SK-N-SH (cell line): ENCODE measurements around the gene MAT1A. TPM values are rescaled to one million over a fixed set of nuclear protein-coding genes. Genes with fewer than 3 reads are reported as not detected.

ENCODE experiments used
- CTCF ChIA-PET: fragments of 300-600, 350-600 bp; formaldehyde crosslinking; extraction: SDS; loops from one replicate; lab custom pipeline; 2021; lab: Yijun Ruan, JAX
- POLR2A ChIA-PET: fragments of 350-600 bp; sonication (Branson Sonifier 250); formaldehyde crosslinking; extraction: SDS; loops from one replicate; lab custom pipeline; 2020; ENCODE audit warnings: antibody characterized with exemption, inconsistent platforms; lab: Yijun Ruan, JAX
- DNase-seq: peaks from one replicate; pipeline ENCODE4 v3.0.0; 2012
- H2AFZ ChIP-seq: fragments of 200-600 bp; sonication (generic); 2 replicates; pipeline ENCODE4 v1.8.1; 2016; ENCODE audit warnings: antibody characterized with exemption, mild to moderate bottlenecking, low read depth
- H3F3A ChIP-seq: fragments of 200-600 bp; sonication (generic); replicated peaks from 2 replicates; pipeline ENCODE3; 2016; ENCODE audit warnings: antibody characterized with exemption, mild to moderate bottlenecking; ENCODE audit not compliant: insufficient read depth
- H3K27ac ChIP-seq, 2 experiments: fragments of 200-500 bp in 1 of 2; fragments of 200-600 bp in 1 of 2; sonication (Bioruptor generic) in 1 of 2; sonication (generic), shearing (Covaris generic) in 1 of 2; 2 replicates each; pipeline versions ENCODE4 v1.5.1 to v1.6.1; 2014 to 2016; ENCODE audit warnings: low read depth in 2 of 2, inconsistent platforms in 1 of 2, low read length in 1 of 2, mild to moderate bottlenecking in 1 of 2, mixed read lengths in 1 of 2
- H3K27me3 ChIP-seq: fragments of 200-600 bp; sonication (generic), shearing (Covaris generic); 2 replicates; pipeline ENCODE4 v1.6.1; 2016; ENCODE audit warnings: mixed run types; ENCODE audit not compliant: insufficient read depth
- H3K36me3 ChIP-seq, 2 experiments: fragments of 200-500 bp in 1 of 2; fragments of 200-600 bp in 1 of 2; sonication (Bioruptor generic) in 1 of 2; sonication (generic) in 1 of 2; replicated peaks in 1 of 2; 2 replicates each; pipeline versions ENCODE3 to v1.5.1; 2014 to 2016; ENCODE audit warnings: low read length in 1 of 2, mild to moderate bottlenecking in 1 of 2; ENCODE audit not compliant: insufficient read depth in 2 of 2, control insufficient read depth in 1 of 2
- H3K4me1 ChIP-seq, 2 experiments: fragments of 200-500 bp in 1 of 2; fragments of 200-600 bp in 1 of 2; sonication (Bioruptor generic) in 1 of 2; sonication (generic), shearing (Covaris generic) in 1 of 2; 2 replicates each; pipeline versions ENCODE4 v1.5.1 to v1.6.1; 2014 to 2016; ENCODE audit warnings: low read depth in 1 of 2, low read length in 1 of 2, mixed run types in 1 of 2; ENCODE audit not compliant: insufficient read depth in 2 of 2, control insufficient read depth in 1 of 2
- H3K4me2 ChIP-seq: fragments of 200-600 bp; sonication (generic), shearing (Covaris generic); 2 replicates; pipeline ENCODE4 v1.6.1; 2017; ENCODE audit warnings: mixed run types
- H3K4me3 ChIP-seq, 2 experiments: fragments of 200-500 bp in 1 of 2; fragments of 200-600 bp in 1 of 2; sonication (Bioruptor generic) in 1 of 2; sonication (generic), shearing (Covaris generic) in 1 of 2; 2 replicates each; pipeline versions ENCODE4 v1.5.1 to v1.8.1; 2014 to 2016; ENCODE audit warnings: low read depth in 2 of 2, inconsistent platforms in 1 of 2, low read length in 1 of 2, mild to moderate bottlenecking in 1 of 2, mixed read lengths in 1 of 2, moderate library complexity in 1 of 2
- H3K79me2 ChIP-seq: fragments of 200-600 bp; sonication (generic); 2 replicates; pipeline ENCODE4 v1.8.1; 2017; ENCODE audit warnings: mild to moderate bottlenecking; ENCODE audit not compliant: insufficient read depth
- H3K9ac ChIP-seq: fragments of 200-600 bp; sonication (generic); 2 replicates; pipeline ENCODE4 v1.6.1; 2017; ENCODE audit warnings: mixed run types
- H3K9me2 ChIP-seq: fragments of 200-600 bp; sonication (generic); 2 replicates; pipeline ENCODE4 v1.6.1; 2017; ENCODE audit warnings: mixed run types
- H3K9me3 ChIP-seq: fragments of 200-600 bp; sonication (generic); 2 replicates; pipeline ENCODE4 v1.6.1; 2017; ENCODE audit warnings: mixed run types, mild to moderate bottlenecking, moderate library complexity
- H4K20me1 ChIP-seq: fragments of 200-600 bp; sonication (generic); 2 replicates; pipeline ENCODE4 v1.6.1; 2017; ENCODE audit warnings: mild to moderate bottlenecking, mixed run types; ENCODE audit not compliant: insufficient read depth
- CHD2 ChIP-seq: fragments of 150-350 bp; IDR thresholded peaks from 2 replicates; pipeline ENCODE4 v1.6.1; 2018; ENCODE audit warnings: low read length; ENCODE audit not compliant: partially characterized antibody
- CTCF ChIP-seq: fragments of 200-600 bp; sonication (generic); IDR thresholded peaks from 2 replicates; pipeline ENCODE4 v1.6.1; 2017; ENCODE audit warnings: antibody characterized with exemption, mild to moderate bottlenecking, moderate library complexity
- FOSL2 ChIP-seq: IDR thresholded peaks from 2 replicates; pipeline ENCODE4 v1.4.0; 2012; ENCODE audit warnings: low read depth, mild to moderate bottlenecking, moderate library complexity, borderline replicate concordance
- FOXJ3 ChIP-seq: sonication (generic); formaldehyde crosslinking; IDR thresholded peaks from 2 replicates; pipeline ENCODE4 v1.5.1; 2020; ENCODE audit warnings: mild to moderate bottlenecking, missing genetic modification reagents
- GATA2 ChIP-seq: sonication (generic); formaldehyde crosslinking; IDR thresholded peaks from 2 replicates; pipeline ENCODE4 v1.5.0; 2020; ENCODE audit warnings: mild to moderate bottlenecking, missing genetic modification reagents
- IRF3 ChIP-seq: fragments of 150-350 bp; IDR thresholded peaks from 2 replicates; pipeline ENCODE4 v1.6.1; 2016; ENCODE audit warnings: mild to moderate bottlenecking, low read depth, low read length
- MEF2A ChIP-seq: IDR thresholded peaks from 2 replicates; pipeline ENCODE4 v1.4.0; 2012; ENCODE audit warnings: low read depth, borderline replicate concordance
- NFIC ChIP-seq: IDR thresholded peaks from 2 replicates; pipeline ENCODE4 v1.4.0; 2012; ENCODE audit warnings: borderline replicate concordance
- POLR2AphosphoS5 ChIP-seq: IDR thresholded peaks from 2 replicates; pipeline ENCODE4 v1.6.1; 2012; ENCODE audit warnings: low read depth, low read length
- RAD21 ChIP-seq: IDR thresholded peaks from 2 replicates; pipeline ENCODE4 v1.6.1; 2012; ENCODE audit warnings: mild to moderate bottlenecking, low read length
- RFX5 ChIP-seq: IDR thresholded peaks from 2 replicates; pipeline ENCODE4 v1.6.1; 2012; ENCODE audit warnings: mild to moderate bottlenecking, improper control_type of control experiment, low read length
- SIN3A ChIP-seq: IDR thresholded peaks from 2 replicates; pipeline ENCODE4 v1.6.1; 2012; ENCODE audit warnings: low read depth, mild to moderate bottlenecking, low read length, moderate library complexity, borderline replicate concordance
- SMC3 ChIP-seq: IDR thresholded peaks from 2 replicates; pipeline ENCODE4 v1.6.1; 2012; ENCODE audit warnings: low read depth, low read length, improper control_type of control experiment
- TEAD4 ChIP-seq: IDR thresholded peaks from 2 replicates; pipeline ENCODE4 v1.4.0; 2012; ENCODE audit warnings: mild to moderate bottlenecking, borderline replicate concordance; ENCODE audit not compliant: insufficient read depth
- USF1 ChIP-seq: IDR thresholded peaks from 2 replicates; pipeline ENCODE4 v1.4.0; 2012; ENCODE audit warnings: low read depth, borderline replicate concordance
- WGBS: methylation state at CpG from one replicate; pipeline ENCODE4 v1.1.6; 2017; ENCODE audit warnings: low lambda C conversion rate; 5-methylcytosine and 5-hydroxymethylcytosine counted together
- polyA plus RNA-seq, 3 experiments: library from polyadenylated mRNA; depleted of rRNA; stranded (reverse); fragments of >200 nt; gene quantifications; 2 replicates each; pipeline ENCODE4 v1.2.3, GENCODE V29; 2012
- TF ChIP-seq, protein P1 (sequence below): fragments of 150-350 bp; IDR thresholded peaks from 2 replicates; pipeline ENCODE4 v1.6.1; 2017; ENCODE audit warnings: antibody characterized with exemption, low read length, low read depth, borderline replicate concordance
- TF ChIP-seq, protein P2 (sequence below): IDR thresholded peaks from 2 replicates; pipeline ENCODE4 v1.4.0; 2012; ENCODE audit warnings: low read depth

The MAT1A gene
- polyA plus RNA-seq, 1 of the 3 experiments (the other 2 are of a cell fraction) = 0.03 TPM

- WGBS = 40% methylated on average over 2 of the region's 2 CpGs
- H3K27ac ChIP-seq = no peak overlapping the region
- no peaks in the 10 kb centered on the region for H3K9me2 ChIP-seq
- H3K4me1 ChIP-seq = no peaks in the 10 kb centered on the region
- no peak overlapping the region for H3K4me2 ChIP-seq
- DNase-seq = no peak
- no peak overlapping the region for H2AFZ ChIP-seq
- H3K4me3 ChIP-seq = no peak overlapping the region
- POLR2A ChIA-PET = no interaction called here
- no peaks in the 10 kb centered on the region for H4K20me1 ChIP-seq
- no peaks in the 10 kb centered on the region for H3K36me3 ChIP-seq
- no peaks in the 10 kb centered on the region for H3F3A ChIP-seq
- H3K79me2 ChIP-seq = no peaks in the 10 kb centered on the region
- H3K27me3 ChIP-seq = no peaks in the 10 kb centered on the region
- CTCF ChIA-PET = no interaction called here
- no peak for TF ChIP-seq CHD2
- no peak for TF ChIP-seq IRF3
- no peak for TF ChIP-seq SMC3
- no peak for TF ChIP-seq POLR2AphosphoS5
- TF ChIP-seq USF1 = no peak
- TF ChIP-seq GATA2 (CRISPR knock-in tag) = no peak
- TF ChIP-seq FOXJ3 = no peak
- TF ChIP-seq RFX5 = no peak
- TF ChIP-seq TEAD4 = no peak
- no peak for TF ChIP-seq FOSL2
- no peak for TF ChIP-seq MEF2A
- TF ChIP-seq, protein P1, sequence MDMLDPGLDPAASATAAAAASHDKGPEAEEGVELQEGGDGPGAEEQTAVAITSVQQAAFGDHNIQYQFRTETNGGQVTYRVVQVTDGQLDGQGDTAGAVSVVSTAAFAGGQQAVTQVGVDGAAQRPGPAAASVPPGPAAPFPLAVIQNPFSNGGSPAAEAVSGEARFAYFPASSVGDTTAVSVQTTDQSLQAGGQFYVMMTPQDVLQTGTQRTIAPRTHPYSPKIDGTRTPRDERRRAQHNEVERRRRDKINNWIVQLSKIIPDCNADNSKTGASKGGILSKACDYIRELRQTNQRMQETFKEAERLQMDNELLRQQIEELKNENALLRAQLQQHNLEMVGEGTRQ = no peak
- TF ChIP-seq NFIC = no peak
- no peak for TF ChIP-seq CTCF
- no peak for TF ChIP-seq SIN3A
- TF ChIP-seq RAD21 = no peak
- TF ChIP-seq, protein P2, sequence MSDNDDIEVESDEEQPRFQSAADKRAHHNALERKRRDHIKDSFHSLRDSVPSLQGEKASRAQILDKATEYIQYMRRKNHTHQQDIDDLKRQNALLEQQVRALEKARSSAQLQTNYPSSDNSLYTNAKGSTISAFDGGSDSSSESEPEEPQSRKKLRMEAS = no peak
- TF ChIP-seq, all 33 proteins: peak for 0
- no peaks in the 10 kb centered on the region for H3K9me3 ChIP-seq
- no peak overlapping the region for H3K9ac ChIP-seq
Measured at GRCh38 chr10:80319318-80319717, 29.9 kb upstream of the MAT1A start.
